GM21825 (cell line): ENCODE data around the gene GALK2.

Experiments
- ATAC-seq: cut with Tn5 transposase; IDR thresholded peaks from one replicate; pipeline ENCODE4 v1.9.1; 2021; ENCODE audit warnings: mild to moderate bottlenecking, moderate library complexity; ENCODE audit not compliant: unreplicated experiment

The GALK2 gene

GRCh38 chr15:49169880-49170597, at the start of gene GALK2:
Gene GALK2 (plus strand): TSS chr15:49170247. CDS start chr15:49170323, 76 bp downstream.
- peak; percentile 97 for ATAC-seq

GRCh38 chr15:49120832-49121231, 49.2 kb upstream of the GALK2 start:
- ATAC-seq: no peak

GRCh38 chr15:49121901-49122300, 48.1 kb upstream of the GALK2 start:
- no peak for ATAC-seq

- ATAC-seq: no peak
These were observed 47.4 kb upstream of the GALK2 start for GRCh38 chr15:49122541-49123062.

GRCh38 chr15:49124371-49124770, 45.7 kb upstream of the GALK2 start:
- no peak for ATAC-seq

- ATAC-seq: no peak
These were observed 38.6 kb upstream of the GALK2 start for GRCh38 chr15:49131403-49131802.

- peak; percentile 23 for ATAC-seq
These were observed 35.2 kb upstream of the GALK2 start for GRCh38 chr15:49134683-49135341.

GRCh38 chr15:49135342-49135857, 34.6 kb upstream of the GALK2 start:
- peak; percentile 52 for ATAC-seq

- no peak for ATAC-seq
These were observed 34.1 kb upstream of the GALK2 start for GRCh38 chr15:49135911-49136310.

- ATAC-seq: no peak
These were observed 32.2 kb upstream of the GALK2 start for GRCh38 chr15:49137861-49138260.

GRCh38 chr15:49145651-49146609, 24.1 kb upstream of the GALK2 start:
- ATAC-seq: no peak

- no peak for ATAC-seq
These were observed 21.7 kb upstream of the GALK2 start for GRCh38 chr15:49148298-49148697.

- no peak for ATAC-seq
These were observed 21.3 kb upstream of the GALK2 start for GRCh38 chr15:49148727-49149126.

GRCh38 chr15:49151831-49152230, 18.2 kb upstream of the GALK2 start:
- ATAC-seq: no peak

GRCh38 chr15:49152552-49153312, 17.3 kb upstream of the GALK2 start:
- no peak for ATAC-seq

- no peak for ATAC-seq
These were observed 15.7 kb upstream of the GALK2 start for GRCh38 chr15:49154359-49154758.

GRCh38 chr15:49154799-49155109, 15.3 kb upstream of the GALK2 start:
- no peak for ATAC-seq

GRCh38 chr15:49155110-49155833, 14.8 kb upstream of the GALK2 start, which contains the start of gene COPS2:
Gene COPS2 (minus strand): TSS chr15:49155599. CDS start chr15:49155578, 21 bp downstream.
- ATAC-seq: peak; percentile 91

GRCh38 chr15:49155834-49156627, 14.0 kb upstream of the GALK2 start:
- no peak for ATAC-seq
